Right atrium auricular region (tissue), 2 donors: ENCODE data around the gene FBXO17. TPM values are rescaled to one million over a fixed set of nuclear protein-coding genes. Genes with fewer than 3 reads are reported as not detected.

Experiments used
- DNase-seq: peaks from one replicate; pipeline ENCODE4 v3.0.0-alpha.2; 2019; ENCODE audit warnings: low spot score
- H3K27ac ChIP-seq, 2 donors: fragments of 200-600 bp; sonication (generic); 1 replicate in 1 of 2; 2 replicates in 1 of 2; pipeline ENCODE4 v1.5.1; 2016 to 2019
- H3K27me3 ChIP-seq, 2 donors: fragments of 200-600 bp; sonication (generic); one replicate each; pipeline versions ENCODE4 v1.5.1 to v1.6.0; 2017 to 2019
- H3K36me3 ChIP-seq: fragments of 200-600 bp; sonication (generic); one replicate; pipeline ENCODE4 v1.5.1; 2016
- H3K4me1 ChIP-seq, 2 donors: fragments of 200-600 bp; sonication (generic); one replicate each; pipeline versions ENCODE4 v1.5.1 to v1.6.0; 2017 to 2019
- H3K4me3 ChIP-seq, 2 donors: fragments of 200-600 bp; sonication (generic); 1 replicate in 1 of 2; 2 replicates in 1 of 2; pipeline ENCODE4 v1.5.1; 2017 to 2019; ENCODE audit warnings: mild to moderate bottlenecking in 1 of 2, moderate library complexity in 1 of 2
- H3K9me3 ChIP-seq, 2 donors: fragments of 200-600 bp; sonication (generic); one replicate each; pipeline ENCODE4 v1.5.1; 2019
- total RNA-seq, 2 donors: library from RNA; depleted of rRNA; stranded (reverse); fragments of >200 nt; gene quantifications; one replicate each; pipeline ENCODE4 v1.1.0, GENCODE V29; 2016
- TF ChIP-seq, protein P1 (sequence below), 2 donors: fragments of 200-600 bp; sonication (generic); IDR thresholded peaks; one replicate each; pipeline ENCODE4 v1.5.1; 2019; ENCODE audit warnings: antibody characterized with exemption in 2 of 2

Gene FBXO17
- total RNA-seq, 2 donors from 2014 or later: 5.7 to 13.1 TPM

DNA sequence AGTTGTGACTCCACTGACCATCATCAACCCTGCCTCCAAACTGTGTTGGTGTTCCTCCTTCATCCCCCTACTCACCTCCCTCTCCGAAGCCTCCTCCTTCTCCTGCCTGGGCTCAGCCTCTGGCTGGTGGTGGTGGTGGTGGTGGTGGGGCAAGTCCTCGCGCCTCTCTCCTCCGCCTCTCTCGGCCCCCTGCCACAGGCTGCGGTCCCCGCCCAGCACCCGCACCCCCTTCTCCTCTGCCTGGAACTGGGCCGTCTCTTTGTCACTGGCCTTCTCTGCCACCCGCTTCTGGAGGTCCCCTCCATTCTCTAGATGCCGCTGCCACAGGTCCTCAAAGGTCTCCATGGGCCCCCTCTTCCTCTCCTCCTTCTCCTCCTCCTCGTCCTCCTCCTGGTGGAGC lies 65.1 kb downstream of the FBXO17 start:
- H3K27ac ChIP-seq: no peak overlapping the region
- H3K9me3 ChIP-seq: no peaks in the 10 kb centered on the region
- no peak overlapping the region for H3K4me3 ChIP-seq
- H3K27me3 ChIP-seq: no peaks in the 10 kb centered on the region
- H3K36me3 ChIP-seq: peaks cover 19% of the 10 kb centered on the region
- TF ChIP-seq, protein P1, sequence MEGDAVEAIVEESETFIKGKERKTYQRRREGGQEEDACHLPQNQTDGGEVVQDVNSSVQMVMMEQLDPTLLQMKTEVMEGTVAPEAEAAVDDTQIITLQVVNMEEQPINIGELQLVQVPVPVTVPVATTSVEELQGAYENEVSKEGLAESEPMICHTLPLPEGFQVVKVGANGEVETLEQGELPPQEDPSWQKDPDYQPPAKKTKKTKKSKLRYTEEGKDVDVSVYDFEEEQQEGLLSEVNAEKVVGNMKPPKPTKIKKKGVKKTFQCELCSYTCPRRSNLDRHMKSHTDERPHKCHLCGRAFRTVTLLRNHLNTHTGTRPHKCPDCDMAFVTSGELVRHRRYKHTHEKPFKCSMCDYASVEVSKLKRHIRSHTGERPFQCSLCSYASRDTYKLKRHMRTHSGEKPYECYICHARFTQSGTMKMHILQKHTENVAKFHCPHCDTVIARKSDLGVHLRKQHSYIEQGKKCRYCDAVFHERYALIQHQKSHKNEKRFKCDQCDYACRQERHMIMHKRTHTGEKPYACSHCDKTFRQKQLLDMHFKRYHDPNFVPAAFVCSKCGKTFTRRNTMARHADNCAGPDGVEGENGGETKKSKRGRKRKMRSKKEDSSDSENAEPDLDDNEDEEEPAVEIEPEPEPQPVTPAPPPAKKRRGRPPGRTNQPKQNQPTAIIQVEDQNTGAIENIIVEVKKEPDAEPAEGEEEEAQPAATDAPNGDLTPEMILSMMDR (IDR thresholded peaks at IDR 0.05): no peak
- no peak for DNase-seq
- H3K4me1 ChIP-seq: peaks cover 0 to 4% of the 10 kb centered on the region in 2 donors

DNA sequence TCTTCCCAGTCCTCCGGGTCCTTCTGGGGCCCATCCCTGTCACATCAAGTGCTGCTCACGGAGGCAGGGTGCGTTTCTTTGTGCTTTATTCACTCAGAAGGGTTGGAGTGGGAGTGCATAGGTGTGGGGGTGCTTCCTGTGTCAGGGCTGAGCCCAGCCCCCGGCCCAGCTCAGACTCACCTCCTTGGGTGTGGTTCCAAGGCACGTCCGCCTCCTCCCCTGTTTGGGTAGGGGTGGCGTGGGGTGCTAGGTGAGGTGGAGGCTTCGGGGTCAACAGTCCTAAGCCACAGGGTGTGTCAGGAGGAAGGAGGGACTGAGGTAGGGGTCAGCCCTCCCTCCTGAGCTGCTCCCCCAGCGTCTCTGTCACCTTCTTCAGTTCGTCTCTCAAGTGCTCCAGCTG lies 66.6 kb downstream of the FBXO17 start:
- Histone ChIP-seq H3K27me3 (no peaks in the 10 kb centered on the region), H3K4me1 (peaks cover 0 to 4% of the 10 kb centered on the region in 2 donors), H3K27ac (no peak overlapping the region), H3K4me3 (no peak overlapping the region), H3K36me3 (peaks cover 31% of the 10 kb centered on the region), H3K9me3 (no peaks in the 10 kb centered on the region)
- TF ChIP-seq, protein P1 (IDR thresholded peaks at IDR 0.05): no peak
- no peak for DNase-seq

DNA sequence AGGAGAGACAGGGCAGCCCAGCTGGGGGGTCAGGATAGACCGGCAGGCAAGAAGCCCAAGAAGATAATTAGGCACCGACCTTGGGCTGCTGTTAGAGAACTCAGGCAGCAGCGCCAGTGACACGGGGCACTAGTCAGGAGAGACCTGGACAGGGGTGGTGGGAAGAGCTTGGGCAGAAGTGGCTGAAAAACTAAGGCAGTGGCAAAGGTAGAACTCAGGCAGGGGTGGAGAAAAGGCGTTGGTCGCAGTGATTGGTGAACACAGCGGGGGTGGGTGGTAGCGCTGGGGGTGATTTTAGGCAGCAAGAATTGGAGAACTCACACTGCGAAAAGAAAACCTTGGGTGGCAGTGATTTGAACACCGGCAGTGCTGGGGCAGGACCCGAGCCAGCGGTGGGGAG lies 67.9 kb downstream of the FBXO17 start:
- H3K4me1 ChIP-seq: peaks cover 0 to 4% of the 10 kb centered on the region in 2 donors
- DNase-seq: no peak

DNA sequence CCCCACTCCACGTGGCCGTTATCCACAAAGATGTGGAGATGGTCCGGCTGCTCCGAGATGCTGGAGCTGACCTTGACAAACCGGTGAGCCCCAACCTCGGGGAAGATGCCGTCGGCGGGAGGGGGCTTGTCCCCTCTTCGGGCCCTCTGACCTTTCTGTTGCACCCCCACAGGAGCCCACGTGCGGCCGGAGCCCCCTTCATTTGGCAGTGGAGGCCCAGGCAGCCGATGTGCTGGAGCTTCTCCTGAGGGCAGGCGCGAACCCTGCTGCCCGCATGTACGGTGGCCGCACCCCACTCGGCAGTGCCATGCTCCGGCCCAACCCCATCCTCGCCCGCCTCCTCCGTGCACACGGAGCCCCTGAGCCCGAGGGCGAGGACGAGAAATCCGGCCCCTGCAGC lies 68.3 kb downstream of the FBXO17 start:
- Histone ChIP-seq H3K36me3 (peaks cover 31% of the 10 kb centered on the region), H3K27me3 (no peaks in the 10 kb centered on the region), H3K4me3 (no peak overlapping the region), H3K4me1 (peaks cover 0 to 4% of the 10 kb centered on the region in 2 donors), H3K9me3 (no peaks in the 10 kb centered on the region), H3K27ac (no peak overlapping the region)
- TF ChIP-seq, protein P1 (IDR thresholded peaks at IDR 0.05): no peak
- no peak for DNase-seq

More for the DNA sequence above, 67.9 kb downstream of the FBXO17 start:
- H3K9me3 ChIP-seq: no peaks in the 10 kb centered on the region
- H3K27me3 ChIP-seq: no peaks in the 10 kb centered on the region
- no peak overlapping the region for H3K27ac ChIP-seq
- H3K36me3 ChIP-seq: peaks cover 31% of the 10 kb centered on the region
- H3K4me3 ChIP-seq: no peak overlapping the region
- TF ChIP-seq, protein P1 (IDR thresholded peaks at IDR 0.05): no peak

DNA sequence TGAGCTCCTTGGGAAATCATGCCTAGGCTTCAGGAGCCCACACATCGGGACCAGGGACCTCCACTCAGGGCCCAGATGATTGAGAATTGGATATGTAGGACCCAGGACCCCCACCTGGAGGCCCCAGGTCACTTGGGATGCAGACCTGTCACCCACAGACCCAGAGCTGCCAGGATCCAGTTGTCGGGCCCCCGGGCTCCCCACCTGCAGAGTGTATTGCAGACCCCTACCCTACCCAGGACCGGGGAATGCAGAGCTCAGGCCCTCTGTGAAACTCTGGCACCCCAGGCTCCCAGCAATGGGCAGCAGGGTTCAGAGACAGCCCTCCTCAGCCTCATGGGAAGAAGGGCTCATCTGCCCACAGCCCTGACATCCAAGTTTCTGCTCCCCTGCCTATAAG lies 69.9 kb downstream of the FBXO17 start:
- H3K36me3 ChIP-seq: peaks cover 31% of the 10 kb centered on the region

More for the DNA sequence above, 69.9 kb downstream of the FBXO17 start:
- Histone ChIP-seq H3K4me3 (no peak overlapping the region), H3K27me3 (no peaks in the 10 kb centered on the region), H3K27ac (no peak overlapping the region), H3K4me1 (peaks cover 0 to 5% of the 10 kb centered on the region in 2 donors), H3K9me3 (no peaks in the 10 kb centered on the region)
- TF ChIP-seq, protein P1 (IDR thresholded peaks at IDR 0.05): no peak
- DNase-seq: no peak
